Breast epithelium (tissue), 3 donors: ENCODE results near the gene USP15.

Experiments
- POLR2A ChIP-seq: fragments of 450-650 bp; IDR thresholded peaks from one replicate; pipeline ENCODE4 v1.6.1; 2016; ENCODE audit warnings: antibody characterized with exemption, mild to moderate bottlenecking, moderate library complexity
- POLR2AphosphoS5 ChIP-seq, 3 donors: sonication (generic); formaldehyde crosslinking; IDR thresholded peaks; one replicate each; pipeline ENCODE4 v1.6.1; 2017; ENCODE audit warnings: antibody characterized with exemption in 3 of 3
- TF ChIP-seq, protein P1 (sequence below), 3 donors: fragments of 450-650 bp; IDR thresholded peaks; one replicate each; pipeline ENCODE4 v1.5.1; 2016 to 2017; ENCODE audit warnings: antibody characterized with exemption in 3 of 3, mild to moderate bottlenecking in 3 of 3, moderate library complexity in 3 of 3

- TF ChIP-seq, protein P1, sequence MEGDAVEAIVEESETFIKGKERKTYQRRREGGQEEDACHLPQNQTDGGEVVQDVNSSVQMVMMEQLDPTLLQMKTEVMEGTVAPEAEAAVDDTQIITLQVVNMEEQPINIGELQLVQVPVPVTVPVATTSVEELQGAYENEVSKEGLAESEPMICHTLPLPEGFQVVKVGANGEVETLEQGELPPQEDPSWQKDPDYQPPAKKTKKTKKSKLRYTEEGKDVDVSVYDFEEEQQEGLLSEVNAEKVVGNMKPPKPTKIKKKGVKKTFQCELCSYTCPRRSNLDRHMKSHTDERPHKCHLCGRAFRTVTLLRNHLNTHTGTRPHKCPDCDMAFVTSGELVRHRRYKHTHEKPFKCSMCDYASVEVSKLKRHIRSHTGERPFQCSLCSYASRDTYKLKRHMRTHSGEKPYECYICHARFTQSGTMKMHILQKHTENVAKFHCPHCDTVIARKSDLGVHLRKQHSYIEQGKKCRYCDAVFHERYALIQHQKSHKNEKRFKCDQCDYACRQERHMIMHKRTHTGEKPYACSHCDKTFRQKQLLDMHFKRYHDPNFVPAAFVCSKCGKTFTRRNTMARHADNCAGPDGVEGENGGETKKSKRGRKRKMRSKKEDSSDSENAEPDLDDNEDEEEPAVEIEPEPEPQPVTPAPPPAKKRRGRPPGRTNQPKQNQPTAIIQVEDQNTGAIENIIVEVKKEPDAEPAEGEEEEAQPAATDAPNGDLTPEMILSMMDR (IDR thresholded peaks at IDR 0.05): no peak
- TF ChIP-seq POLR2A: no peak
- TF ChIP-seq POLR2AphosphoS5 (IDR thresholded peaks at IDR 0.05): no peak
Observed at GRCh38 chr12:62299617-62300016, 39.4 kb downstream of the USP15 start.
